HG03064 (cell line): ENCODE results near the gene ARPP21.

Experiments
- ATAC-seq: cut with Tn5 transposase; IDR thresholded peaks from one replicate; pipeline ENCODE4 v1.9.1; 2021; ENCODE audit warnings: low read depth; ENCODE audit not compliant: unreplicated experiment

ARPP21 gene

DNA sequence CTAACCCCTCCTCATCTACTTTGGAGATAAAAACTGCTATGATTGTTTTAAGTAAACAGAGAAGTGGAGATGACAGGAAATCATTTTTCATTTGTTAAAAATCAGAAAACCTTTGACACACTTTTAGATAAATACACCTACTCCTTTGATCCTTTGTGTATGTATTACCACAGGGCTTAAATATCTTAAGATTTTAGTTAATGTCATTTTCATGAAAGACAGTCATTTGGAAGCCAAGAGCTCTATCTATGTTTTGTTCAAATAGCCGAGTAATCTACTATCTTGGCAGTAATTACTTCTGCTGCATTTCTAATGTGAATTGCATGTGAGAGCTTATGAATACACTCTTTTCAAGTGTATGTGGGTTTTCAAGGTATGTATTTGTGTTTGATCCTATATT lies 2.0 kb downstream of the ARPP21 start:
- ATAC-seq, result no peak

DNA sequence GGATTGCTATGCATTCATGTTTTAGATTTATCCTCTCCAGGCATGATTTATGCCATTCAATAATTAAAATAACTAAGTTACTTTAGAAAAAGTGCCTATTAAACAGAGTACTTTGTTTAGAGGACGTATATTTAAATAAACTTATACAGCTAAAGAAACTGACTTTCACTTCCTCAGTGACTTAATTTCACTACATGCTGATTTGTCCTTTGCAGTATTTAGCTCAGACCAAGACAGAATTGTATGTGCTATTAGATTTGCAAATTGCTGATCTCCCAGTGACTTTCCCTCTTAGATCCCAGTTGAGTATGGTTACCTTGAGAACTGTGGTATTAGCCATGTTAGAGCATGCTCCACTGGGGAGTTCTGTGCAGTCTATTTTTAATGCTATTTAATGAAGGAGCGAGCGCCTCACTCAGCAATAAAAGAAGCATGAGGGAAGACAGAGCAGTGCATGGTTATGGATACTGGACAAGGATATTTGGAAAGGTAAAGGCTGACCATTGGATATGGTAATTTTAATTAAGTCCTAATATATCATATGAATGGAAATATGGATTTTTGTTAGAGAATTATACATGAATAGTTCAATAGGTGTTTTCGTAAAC lies 2.7 kb downstream of the ARPP21 start:
- no peak for ATAC-seq

DNA sequence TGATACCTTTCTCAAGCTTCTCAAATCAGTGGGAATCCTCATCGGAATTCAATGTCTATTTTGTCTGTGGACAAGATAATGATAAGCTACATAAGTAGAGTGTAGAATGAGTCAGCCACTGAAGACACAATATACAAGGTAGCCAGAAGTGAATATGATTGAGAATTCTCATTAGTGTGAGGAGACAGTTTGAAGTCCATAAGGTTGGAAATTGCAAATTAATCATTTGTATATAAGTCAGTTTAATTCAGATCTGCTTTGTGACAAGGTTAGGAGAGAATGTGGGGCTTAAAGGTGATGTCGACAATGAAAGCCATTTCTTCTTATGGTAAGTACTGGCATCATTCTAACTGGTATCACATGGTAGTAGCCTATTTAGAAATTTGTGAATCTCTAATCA lies 4.2 kb downstream of the ARPP21 start:
- ATAC-seq, result no peak

DNA sequence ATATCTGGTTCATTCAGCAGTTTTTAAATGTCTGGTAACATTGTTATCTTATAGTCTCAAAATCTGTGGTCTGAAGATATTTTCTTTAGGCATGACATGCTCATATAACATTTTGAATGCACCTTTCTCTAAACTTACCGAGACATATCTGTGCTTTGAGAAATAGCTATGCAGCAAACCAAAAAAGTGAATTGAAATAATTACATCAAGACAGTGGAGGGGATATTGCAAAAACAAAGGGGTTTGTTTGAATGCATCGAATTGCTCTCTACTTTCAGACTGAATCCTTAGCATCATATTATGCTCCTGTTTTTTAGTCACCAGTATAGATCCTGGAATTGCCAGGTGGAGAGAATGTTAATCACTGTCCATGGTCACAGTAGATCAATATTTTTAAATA lies 5.1 kb downstream of the ARPP21 start:
- no peak for ATAC-seq

DNA sequence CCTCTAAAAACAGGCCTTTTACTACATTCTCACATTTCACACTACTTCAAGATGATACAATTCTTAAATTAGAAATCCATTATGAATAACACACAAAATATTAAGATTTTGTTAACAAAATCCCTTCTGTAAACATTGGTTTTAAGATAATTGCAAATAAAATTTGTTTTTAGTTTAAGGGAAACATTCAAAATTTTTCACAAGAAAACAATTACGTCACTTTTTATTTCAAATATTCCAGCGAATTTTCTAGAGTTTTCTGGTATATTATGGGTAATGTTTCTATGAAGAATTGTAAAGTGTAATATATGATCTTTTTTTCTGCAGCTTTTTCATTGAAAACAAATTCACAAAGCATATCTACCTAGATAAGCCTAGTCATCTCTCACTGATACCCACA lies 5.9 kb downstream of the ARPP21 start:
- ATAC-seq, result no peak

DNA sequence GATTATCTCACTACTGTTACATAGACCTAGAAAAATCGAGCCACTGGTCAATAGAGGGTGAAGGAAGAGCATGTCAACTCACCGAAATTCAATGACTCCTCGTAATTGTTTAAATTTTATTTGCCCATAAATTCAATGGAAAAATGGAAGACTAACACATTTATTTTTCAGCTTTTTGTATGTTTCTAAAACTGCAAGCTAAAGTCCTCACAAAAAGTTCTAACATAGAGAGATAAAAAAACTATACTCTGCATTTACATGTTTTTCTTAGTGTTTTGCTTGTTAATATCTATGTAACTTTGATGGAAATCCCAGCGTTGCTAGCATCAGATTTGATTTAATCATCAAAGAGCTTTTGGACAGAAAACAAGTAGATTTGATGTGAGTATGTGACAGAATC lies 6.8 kb downstream of the ARPP21 start:
- ATAC-seq, result no peak

DNA sequence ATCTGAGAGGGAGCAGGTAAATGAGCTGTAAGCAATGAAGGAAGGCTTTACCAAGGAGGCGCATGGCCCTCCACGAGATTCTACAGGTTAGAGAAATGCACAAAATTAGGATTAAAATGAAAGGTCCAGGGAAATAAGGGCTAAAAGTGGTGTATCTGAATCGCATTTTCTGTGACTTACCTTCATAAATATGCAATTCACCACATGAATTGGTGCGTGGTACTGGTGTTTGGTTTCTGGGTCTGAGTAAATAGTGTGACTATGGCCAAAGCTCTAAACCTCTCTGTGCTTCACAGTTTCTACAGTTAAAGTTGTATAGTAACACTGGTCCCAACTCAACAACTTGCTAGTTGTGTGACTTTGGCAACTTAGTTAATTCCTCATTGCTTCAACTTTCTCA lies 8.1 kb downstream of the ARPP21 start:
- no peak for ATAC-seq

DNA sequence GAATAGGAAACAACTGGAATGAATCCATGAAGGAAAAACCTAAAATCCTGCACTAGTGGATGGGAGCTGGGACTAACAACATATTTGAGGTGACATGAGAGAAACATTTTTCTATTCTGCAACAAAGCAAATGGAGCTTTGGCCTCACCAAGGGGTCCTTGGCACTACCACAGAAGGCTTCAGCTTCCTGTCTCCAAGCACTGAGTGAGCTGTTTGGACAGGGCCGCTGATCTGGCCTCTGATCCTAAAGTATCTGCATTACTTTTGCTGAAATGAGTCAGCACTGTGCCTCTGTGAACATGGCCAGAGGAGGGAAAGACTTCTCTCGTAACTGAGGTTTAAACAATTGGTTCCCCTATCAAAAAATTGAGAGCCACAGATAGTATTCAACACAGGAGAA lies 9.0 kb downstream of the ARPP21 start:
- ATAC-seq, result no peak

DNA sequence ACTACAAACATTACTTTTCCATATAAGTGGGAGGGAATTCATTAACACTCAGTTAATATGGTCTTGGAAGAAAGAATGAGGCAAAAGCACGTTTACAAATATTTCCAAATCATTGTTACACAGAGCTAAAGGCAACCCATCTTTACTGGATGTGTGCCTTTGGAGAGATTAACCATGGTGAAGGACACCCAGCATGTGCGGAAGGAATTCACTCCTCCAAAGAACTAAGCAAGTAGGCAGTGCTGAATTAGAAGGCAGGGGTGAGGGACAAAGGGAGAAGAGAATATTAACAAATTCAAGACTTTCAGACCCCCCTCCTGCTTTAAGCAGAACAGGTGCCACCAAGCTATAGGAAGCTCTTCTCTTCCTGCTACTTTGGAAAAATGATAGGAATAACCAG lies 10.1 kb downstream of the ARPP21 start:
- ATAC-seq, result no peak

GRCh38 chr3:35651426-35651825 lies 12.1 kb downstream of the ARPP21 start:
- ATAC-seq, result no peak

- no peak for ATAC-seq
These were observed 12.5 kb downstream of the ARPP21 start for GRCh38 chr3:35651851-35652250.

- ATAC-seq, result no peak
These were observed 14.0 kb downstream of the ARPP21 start for GRCh38 chr3:35653347-35653746.

GRCh38 chr3:35654476-35654875 lies 15.2 kb downstream of the ARPP21 start:
- ATAC-seq, result no peak

GRCh38 chr3:35658686-35659085 lies 19.4 kb downstream of the ARPP21 start:
- ATAC-seq, result no peak

DNA sequence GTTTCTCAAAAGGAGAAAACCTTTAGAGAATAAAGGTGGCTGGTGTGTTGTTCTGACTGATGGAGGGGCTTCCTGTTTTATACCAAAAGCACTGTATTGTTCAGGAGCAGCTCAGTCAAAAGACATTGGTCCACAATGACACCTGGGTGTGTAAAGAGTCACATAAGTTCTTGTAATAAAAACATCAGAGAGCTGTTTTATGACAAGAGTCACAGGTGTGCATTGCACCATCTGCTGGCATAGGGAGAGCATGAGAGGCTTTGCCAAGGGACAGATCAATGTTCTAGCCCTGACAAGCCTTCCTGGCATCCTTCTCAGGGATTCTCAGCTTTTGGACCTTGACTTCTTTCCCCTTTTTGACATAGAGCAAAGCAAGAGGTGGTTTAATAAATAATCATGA lies 20.4 kb downstream of the ARPP21 start:
- no peak for ATAC-seq

DNA sequence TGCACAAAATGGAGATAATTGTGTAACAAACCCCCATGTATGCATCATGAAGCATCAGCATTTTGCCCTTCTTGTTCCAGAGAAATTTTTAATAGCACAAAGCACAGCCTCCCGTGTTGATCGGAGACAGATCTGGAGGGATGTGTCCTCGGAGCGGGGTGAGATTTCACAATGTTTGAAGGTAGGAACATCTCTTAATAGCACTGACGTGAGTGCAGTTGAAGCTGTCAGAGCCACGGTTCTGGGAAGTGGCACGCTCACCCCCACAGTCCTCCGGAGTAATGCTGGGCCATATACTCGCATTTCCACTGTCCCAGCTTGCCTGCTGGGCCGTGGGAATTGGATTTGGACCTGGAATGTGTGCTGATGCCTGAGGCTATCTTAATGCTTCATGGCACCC lies 24.1 kb downstream of the ARPP21 start:
- no peak for ATAC-seq

GRCh38 chr3:35664460-35664919 lies 25.2 kb downstream of the ARPP21 start:
- peak; percentile 81 for ATAC-seq

DNA sequence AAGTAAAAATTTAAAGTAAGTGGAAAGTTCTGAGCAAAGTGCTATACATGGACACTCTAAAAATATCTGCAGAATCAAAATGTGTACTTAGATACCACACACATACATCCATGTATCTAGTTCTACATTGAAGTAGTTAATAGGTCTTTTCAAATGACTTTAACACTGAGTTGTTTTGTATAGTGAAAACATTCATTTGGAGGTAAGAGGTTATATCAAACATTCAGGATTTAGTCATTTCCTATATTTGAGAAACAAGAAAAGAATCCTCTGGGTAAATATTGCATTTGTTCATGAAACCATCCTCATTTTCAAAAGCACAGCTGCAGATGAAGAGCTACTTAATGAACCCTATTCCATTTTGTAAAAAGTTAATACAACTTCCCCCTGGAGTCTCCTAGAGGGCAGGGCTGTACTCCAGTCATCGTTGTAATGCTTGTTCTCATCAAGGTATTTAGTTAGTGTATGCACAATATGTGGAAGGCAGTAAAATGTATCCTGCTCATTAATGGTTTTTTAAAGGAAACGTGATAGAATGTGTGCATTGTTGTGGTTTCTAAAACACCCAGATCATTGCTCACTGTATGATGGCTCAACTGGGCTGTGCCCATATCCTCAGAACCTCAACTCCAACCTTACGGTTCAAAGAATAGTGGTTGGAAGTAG lies 26.2 kb downstream of the ARPP21 start:
- no peak for ATAC-seq

GRCh38 chr3:35666888-35667287 lies 27.6 kb downstream of the ARPP21 start:
- ATAC-seq, result no peak

DNA sequence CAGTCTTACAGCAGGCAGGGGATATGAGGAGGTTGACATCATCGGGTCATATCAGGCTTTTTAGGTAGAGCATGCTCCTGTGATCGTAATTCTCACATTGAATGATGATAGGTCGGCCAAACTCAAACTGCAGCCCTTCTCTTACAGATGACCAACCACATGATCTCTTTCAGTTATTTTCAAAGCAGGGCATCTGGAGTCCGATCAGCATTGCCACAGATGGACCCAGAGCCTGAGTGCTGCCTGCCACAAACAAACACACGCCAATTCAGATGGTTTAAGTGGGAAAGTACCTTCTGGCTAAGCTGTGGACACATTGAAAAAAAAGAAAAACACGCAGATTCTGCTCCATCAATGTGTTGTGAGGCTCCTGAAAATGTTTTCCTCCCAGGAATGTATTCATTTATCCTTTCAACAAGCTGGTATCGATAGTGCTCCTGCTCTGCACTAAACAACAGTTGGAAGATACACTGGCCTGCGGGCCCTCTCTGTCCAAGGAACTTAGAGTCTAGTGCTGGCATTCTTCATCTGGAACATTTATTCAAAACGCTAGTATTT lies 31.2 kb downstream of the ARPP21 start:
- no peak for ATAC-seq

GRCh38 chr3:35671483-35671882 lies 32.2 kb downstream of the ARPP21 start:
- no peak for ATAC-seq

DNA sequence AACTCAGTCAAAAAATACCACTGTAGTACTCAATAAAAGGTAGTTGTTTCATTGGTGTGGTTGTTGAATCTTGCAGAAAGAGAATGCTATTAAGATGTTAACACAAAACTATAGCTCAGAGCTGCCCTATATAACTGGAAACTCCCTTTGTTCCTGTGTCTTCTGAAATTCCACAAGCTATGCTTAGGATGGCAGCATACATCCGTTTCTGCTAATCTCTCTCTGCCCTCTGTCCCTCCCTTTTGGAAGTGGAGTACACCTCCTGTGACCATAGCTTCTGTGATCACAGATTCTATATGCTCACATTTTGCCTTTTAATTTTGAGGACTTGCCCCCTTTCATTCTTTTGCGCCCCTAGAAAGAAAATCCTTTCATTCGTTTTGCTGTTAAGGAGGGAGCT lies 33.7 kb downstream of the ARPP21 start:
- ATAC-seq, result no peak
